Stomach (tissue), 9 donors: ENCODE measurements around the gene NEK7. TPM values are rescaled to one million over a fixed set of nuclear protein-coding genes. Genes with fewer than 3 reads are reported as not detected.

Experiments
- DNase-seq, 2 donors: peaks; one replicate each; pipeline versions ENCODE4 v3.0.0 to v3.0.0-alpha.2; 2013 to 2019
- H3K27ac ChIP-seq, 5 donors: fragments of 200-600 bp in 4 of 5; sonication (generic) in 4 of 5; one replicate each; pipeline ENCODE4 v1.5.1; 2013 to 2019; ENCODE audit warnings: mild to moderate bottlenecking in 1 of 5, moderate library complexity in 1 of 5
- H3K27me3 ChIP-seq, 3 donors: fragments of 200-600 bp; sonication (generic); one replicate each; pipeline ENCODE4 v1.5.1; 2017 to 2019; ENCODE audit warnings: mixed run types in 1 of 3
- H3K36me3 ChIP-seq, 4 donors: fragments of 200-600 bp; sonication (generic); 1 replicate in 3 of 4; 2 replicates in 1 of 4; pipeline ENCODE4 v1.5.1; 2016 to 2019
- H3K4me1 ChIP-seq, 4 donors: fragments of 200-600 bp; sonication (generic); one replicate each; pipeline ENCODE4 v1.5.1; 2016 to 2019
- H3K4me3 ChIP-seq, 4 donors: fragments of 200-600 bp; sonication (generic) in 3 of 4; one replicate each; pipeline ENCODE4 v1.5.1; 2016 to 2019; ENCODE audit warnings: mild to moderate bottlenecking in 1 of 4
- H3K9me3 ChIP-seq, 4 donors: fragments of 200-600 bp; sonication (generic); one replicate each; pipeline ENCODE4 v1.5.1; 2016 to 2019
- EP300 ChIP-seq: sonication (generic); formaldehyde crosslinking; IDR thresholded peaks from one replicate; pipeline ENCODE4 v1.6.1; 2017; ENCODE audit warnings: antibody characterized with exemption
- POLR2A ChIP-seq, 4 donors: fragments of 450-650 bp; IDR thresholded peaks; one replicate each; pipeline ENCODE4 v1.6.1; 2016; ENCODE audit warnings: antibody characterized with exemption in 4 of 4, control low read depth in 2 of 4, mild to moderate bottlenecking in 1 of 4, moderate library complexity in 1 of 4
- POLR2AphosphoS5 ChIP-seq, 3 donors: sonication (generic); formaldehyde crosslinking; IDR thresholded peaks; one replicate each; pipeline ENCODE4 v1.6.1; 2016; ENCODE audit warnings: antibody characterized with exemption in 3 of 3
- WGBS, 5 donors: extraction: QIAGEN DNeasy Blood & Tissue Kit in 3 of 5; methylation state at CpG; one replicate each; pipeline versions ENCODE4 v1.1.5 to v1.1.7; 2013 to 2018; 5-methylcytosine and 5-hydroxymethylcytosine counted together
- intact Hi-C: fragments of 100-400 bp; cut with DNase I; formaldehyde crosslinking; loops from one replicate; pipeline ENCODE4 v1.15.1; 2023; ENCODE audit warnings: low total_unique reads
- polyA plus RNA-seq, 3 donors: library from polyadenylated mRNA; stranded (reverse); fragments of 200-250 nt; gene quantifications; one replicate each; pipeline ENCODE4 v1.2.3, GENCODE V29; 2013
- total RNA-seq, 5 donors: library from RNA; depleted of rRNA; stranded (reverse); fragments of >200 nt; gene quantifications; one replicate each; pipeline versions ENCODE4 v1.1.0 to v1.2.3, GENCODE V29; 2014 to 2016
- TF ChIP-seq, protein P1 (sequence below), 7 experiments: fragments of 450-650 bp in 4 of 7; fragments of 200-600 bp in 3 of 7; sonication (generic) in 3 of 7; IDR thresholded peaks; one replicate each; pipeline ENCODE4 v1.5.1; 2016 to 2019; ENCODE audit warnings: antibody characterized with exemption in 7 of 7, control low read depth in 2 of 7, mild to moderate bottlenecking in 1 of 7
- donor health status: healthy with polysubstance abuse.
- donor health status: Bipolar disorder and iron deficiency.
- donor health status: healthy.

NEK7 gene
- total and polyA plus RNA-seq, 8 donors: 13.2 to 116 (median 35.4) TPM

DNA sequence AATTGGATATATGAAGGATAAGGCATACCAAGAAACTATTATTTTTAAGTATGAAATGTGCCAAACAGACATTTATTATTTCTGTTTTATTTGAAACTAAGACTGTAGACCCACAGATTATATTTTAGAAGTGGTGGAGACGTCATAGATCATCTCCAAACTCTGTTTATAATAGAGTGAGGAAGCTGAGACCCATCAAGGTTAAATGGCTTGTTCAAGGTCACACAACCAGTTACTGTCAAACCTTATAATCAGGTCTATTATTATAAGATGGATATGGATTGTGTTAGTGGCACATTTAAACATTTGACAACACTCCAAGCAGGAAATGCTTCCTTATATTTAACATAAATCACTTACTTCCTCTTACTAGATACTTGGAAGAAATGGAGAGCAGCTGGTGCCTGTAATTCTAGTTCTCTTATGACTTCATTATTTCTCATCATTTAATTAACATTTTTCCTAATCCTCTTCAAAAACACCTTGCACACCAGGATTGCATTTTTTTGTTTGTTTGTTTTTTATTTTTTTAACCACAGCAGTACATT is 117.0 kb downstream of the NEK7 start:
- WGBS, 5 donors: 84 to 89% (median 85%) methylated on average over 1 of the region's 1 CpG
- no peak for DNase-seq
- Histone ChIP-seq H3K4me3 (no peak overlapping the region), H3K4me1 (peaks cover 0 to 23% (median 11%) of the 10 kb centered on the region in 4 donors), H3K36me3 (no peaks in the 10 kb centered on the region), H3K9me3 (no peaks in the 10 kb centered on the region), H3K27ac (no peak overlapping the region), H3K27me3 (no peaks in the 10 kb centered on the region)
- intact Hi-C loops: no loop called here
- TF ChIP-seq, protein P1, sequence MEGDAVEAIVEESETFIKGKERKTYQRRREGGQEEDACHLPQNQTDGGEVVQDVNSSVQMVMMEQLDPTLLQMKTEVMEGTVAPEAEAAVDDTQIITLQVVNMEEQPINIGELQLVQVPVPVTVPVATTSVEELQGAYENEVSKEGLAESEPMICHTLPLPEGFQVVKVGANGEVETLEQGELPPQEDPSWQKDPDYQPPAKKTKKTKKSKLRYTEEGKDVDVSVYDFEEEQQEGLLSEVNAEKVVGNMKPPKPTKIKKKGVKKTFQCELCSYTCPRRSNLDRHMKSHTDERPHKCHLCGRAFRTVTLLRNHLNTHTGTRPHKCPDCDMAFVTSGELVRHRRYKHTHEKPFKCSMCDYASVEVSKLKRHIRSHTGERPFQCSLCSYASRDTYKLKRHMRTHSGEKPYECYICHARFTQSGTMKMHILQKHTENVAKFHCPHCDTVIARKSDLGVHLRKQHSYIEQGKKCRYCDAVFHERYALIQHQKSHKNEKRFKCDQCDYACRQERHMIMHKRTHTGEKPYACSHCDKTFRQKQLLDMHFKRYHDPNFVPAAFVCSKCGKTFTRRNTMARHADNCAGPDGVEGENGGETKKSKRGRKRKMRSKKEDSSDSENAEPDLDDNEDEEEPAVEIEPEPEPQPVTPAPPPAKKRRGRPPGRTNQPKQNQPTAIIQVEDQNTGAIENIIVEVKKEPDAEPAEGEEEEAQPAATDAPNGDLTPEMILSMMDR (IDR thresholded peaks at IDR 0.05): no peak
- no peak for TF ChIP-seq POLR2AphosphoS5 (IDR thresholded peaks at IDR 0.05)
- no peak for TF ChIP-seq EP300
- no peak for TF ChIP-seq POLR2A (IDR thresholded peaks at IDR 0.05)

DNA sequence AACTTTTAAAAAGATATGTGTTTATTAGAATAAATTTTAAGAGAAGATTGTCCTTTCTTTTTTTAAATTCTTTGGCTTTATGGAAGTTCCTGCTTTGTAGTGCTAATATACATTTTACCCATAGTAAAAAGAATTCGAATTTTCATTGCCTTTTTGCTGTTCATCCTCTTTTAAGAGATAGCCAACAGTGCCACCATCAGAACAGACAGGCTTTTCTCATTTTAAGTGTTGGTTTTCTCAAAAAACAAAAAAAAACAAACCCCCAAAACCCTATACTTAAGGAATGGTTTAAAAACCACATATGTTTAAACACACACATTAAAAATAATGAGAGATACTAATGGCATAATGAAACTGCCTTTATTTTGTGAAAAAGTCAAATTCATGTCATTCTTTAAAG is 118.8 kb downstream of the NEK7 start:
- no peak for DNase-seq
- 74 to 89% (median 85%) methylated on average over 1 of the region's 1 CpG for WGBS, 5 donors
- Histone ChIP-seq H3K27ac (no peak overlapping the region), H3K36me3 (peaks cover 0 to 4% (median 2%) of the 10 kb centered on the region in 4 donors), H3K4me3 (no peak overlapping the region), H3K9me3 (no peaks in the 10 kb centered on the region), H3K27me3 (no peaks in the 10 kb centered on the region), H3K4me1 (peaks cover 0 to 23% (median 11%) of the 10 kb centered on the region in 4 donors)
- intact Hi-C loops: no loop called here
- no peak for TF ChIP-seq EP300
- TF ChIP-seq POLR2A (IDR thresholded peaks at IDR 0.05): no peak
- TF ChIP-seq POLR2AphosphoS5 (IDR thresholded peaks at IDR 0.05): no peak
- TF ChIP-seq, protein P1 (IDR thresholded peaks at IDR 0.05): no peak

DNA sequence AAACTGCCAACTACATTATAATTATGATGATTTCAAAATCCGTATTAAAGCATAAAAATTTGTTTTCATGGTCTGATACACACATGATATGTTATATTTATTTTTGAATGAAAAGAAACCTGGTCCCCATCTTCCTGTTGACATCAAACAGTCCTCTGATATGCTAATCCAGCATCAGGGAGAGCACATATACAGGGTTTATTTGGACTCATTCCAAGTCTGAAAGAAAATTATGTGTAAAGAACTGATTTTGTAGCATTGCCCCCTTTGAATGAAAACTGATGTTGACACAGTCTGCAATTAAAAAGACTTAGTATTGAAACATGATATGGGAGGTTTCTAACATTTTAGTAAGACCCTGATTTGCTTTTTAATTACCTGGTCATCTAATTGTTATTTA is 119.4 kb downstream of the NEK7 start:
- intact Hi-C loops: no loop called here
- no peaks in the 10 kb centered on the region for H3K9me3 ChIP-seq
- peaks cover 0 to 23% (median 11%) of the 10 kb centered on the region in 4 donors for H3K4me1 ChIP-seq
- H3K27ac ChIP-seq: no peak overlapping the region
- H3K27me3 ChIP-seq: no peaks in the 10 kb centered on the region
- TF ChIP-seq, protein P1 (IDR thresholded peaks at IDR 0.05): no peak
- no peak for TF ChIP-seq POLR2A (IDR thresholded peaks at IDR 0.05)
- no peak for TF ChIP-seq EP300
- TF ChIP-seq POLR2AphosphoS5 (IDR thresholded peaks at IDR 0.05): no peak
- DNase-seq: no peak
- 88 to 95% (median 93%) methylated on average over 1 of the region's 1 CpG for WGBS, 5 donors
- H3K4me3 ChIP-seq: no peak overlapping the region
- peaks cover 0 to 4% (median 2%) of the 10 kb centered on the region in 4 donors for H3K36me3 ChIP-seq

DNA sequence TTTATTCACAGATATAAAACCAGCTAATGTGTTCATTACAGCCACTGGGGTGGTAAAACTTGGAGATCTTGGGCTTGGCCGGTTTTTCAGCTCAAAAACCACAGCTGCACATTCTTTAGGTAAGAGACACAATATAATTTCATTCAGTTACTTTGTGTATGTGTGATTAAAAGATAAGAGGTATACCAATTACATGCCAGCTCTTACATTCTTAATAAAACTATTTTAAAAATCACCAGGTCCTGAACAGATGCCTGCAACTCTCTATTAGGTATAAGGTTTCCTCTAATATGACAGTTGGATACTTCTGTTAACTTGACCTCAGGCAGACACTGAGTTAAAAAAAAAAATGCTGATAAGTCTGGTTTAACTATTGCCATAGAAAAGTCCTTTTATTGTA is 122.1 kb downstream of the NEK7 start:
- H3K4me1 ChIP-seq: peaks cover 0 to 15% (median 5%) of the 10 kb centered on the region in 4 donors
- 73 to 91% (median 82%) methylated on average over 1 of the region's 1 CpG for WGBS, 5 donors
- TF ChIP-seq, protein P1 (IDR thresholded peaks at IDR 0.05): no peak
- no peaks in the 10 kb centered on the region for H3K9me3 ChIP-seq
- no peak overlapping the region for H3K4me3 ChIP-seq
- no peak for DNase-seq
- no peak overlapping the region for H3K27ac ChIP-seq
- intact Hi-C loops: no loop called here
- peaks cover 0 to 4% (median 2%) of the 10 kb centered on the region in 4 donors for H3K36me3 ChIP-seq
- no peaks in the 10 kb centered on the region for H3K27me3 ChIP-seq
